Measurements from ENCODE around the gene MLIP.

MLIP gene

DNA sequence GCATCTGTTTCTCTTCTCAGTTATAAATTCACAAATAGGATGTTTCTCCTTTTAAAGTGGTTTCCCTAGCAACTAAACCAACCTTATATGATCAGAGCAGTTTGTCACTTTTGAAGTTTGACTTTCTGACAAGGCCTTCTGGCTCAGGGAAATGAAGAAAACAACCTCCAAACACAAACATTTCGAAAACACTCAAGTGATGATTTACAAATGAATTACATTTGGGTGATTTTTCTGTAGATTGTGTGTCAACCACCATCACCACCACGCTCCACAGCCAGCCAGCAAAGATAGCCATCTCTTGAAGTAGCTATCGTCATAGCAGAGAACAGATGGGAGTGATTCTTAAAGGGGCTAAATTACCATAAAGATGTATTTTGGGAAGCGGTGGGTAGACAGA lies 16.5 kb upstream of the MLIP start:
- DNase-seq = peak in 1 of 56 donors; percentile 26

DNA sequence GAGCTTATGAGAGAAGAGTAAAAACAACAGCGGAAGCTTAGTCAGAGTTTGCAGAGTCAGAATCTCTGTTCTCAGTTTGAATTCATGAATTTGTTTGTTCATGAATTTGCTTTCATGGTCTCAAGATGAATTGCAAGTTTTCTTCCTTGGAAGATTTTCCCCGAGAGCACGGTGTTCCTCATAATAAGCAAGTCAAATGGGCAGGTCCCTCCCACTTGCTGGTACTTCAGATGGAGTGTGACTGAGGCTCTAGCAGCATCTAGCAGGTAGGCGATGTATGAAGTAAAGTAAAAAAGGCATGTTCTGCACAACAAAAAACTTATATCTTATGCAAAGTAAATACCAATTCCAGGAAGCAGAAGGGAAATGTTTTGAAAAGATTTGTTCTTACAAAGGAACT lies 15.5 kb upstream of the MLIP start:
- peak in 8 of 56 donors; percentile 5 to 52 (median 24) for DNase-seq

- no peak for DNase-seq
Measured at GRCh38 chr6:54096811-54097210, 14.4 kb upstream of the MLIP start.

GRCh38 chr6:54097753-54098152 lies 13.5 kb upstream of the MLIP start:
- DNase-seq = no peak

- DNase-seq = no peak
Measured at GRCh38 chr6:54098450-54099044, 12.7 kb upstream of the MLIP start.

- no peak for DNase-seq
Measured at GRCh38 chr6:54099225-54099624, 12.0 kb upstream of the MLIP start.

DNA sequence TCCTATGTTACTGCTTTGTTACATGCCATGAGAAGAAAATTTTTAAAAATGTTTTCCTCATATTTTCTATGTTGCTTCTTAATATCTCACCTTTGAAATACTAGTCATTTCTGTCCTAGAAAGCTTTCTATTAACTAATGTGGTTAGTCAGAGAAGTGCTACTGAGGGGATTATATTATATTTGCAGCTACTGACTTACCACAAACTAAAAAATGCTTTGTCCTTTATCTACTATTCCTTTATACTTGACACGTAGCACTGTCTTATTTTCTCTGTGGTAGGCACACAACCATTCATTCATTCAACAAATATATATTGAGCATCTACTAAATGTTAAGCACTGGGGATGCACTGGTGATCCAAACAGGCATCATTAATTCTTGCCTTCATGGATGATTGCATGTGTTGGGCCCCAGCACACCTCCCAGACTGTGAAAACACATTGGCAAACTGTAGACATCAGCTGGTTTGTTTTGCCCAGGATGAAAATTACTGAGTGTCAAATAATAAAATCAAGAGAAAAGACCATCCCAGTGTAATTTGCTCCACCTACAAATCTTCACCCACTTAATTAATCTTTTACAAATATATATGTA lies 10.7 kb upstream of the MLIP start:
- no peak for DNase-seq

DNA sequence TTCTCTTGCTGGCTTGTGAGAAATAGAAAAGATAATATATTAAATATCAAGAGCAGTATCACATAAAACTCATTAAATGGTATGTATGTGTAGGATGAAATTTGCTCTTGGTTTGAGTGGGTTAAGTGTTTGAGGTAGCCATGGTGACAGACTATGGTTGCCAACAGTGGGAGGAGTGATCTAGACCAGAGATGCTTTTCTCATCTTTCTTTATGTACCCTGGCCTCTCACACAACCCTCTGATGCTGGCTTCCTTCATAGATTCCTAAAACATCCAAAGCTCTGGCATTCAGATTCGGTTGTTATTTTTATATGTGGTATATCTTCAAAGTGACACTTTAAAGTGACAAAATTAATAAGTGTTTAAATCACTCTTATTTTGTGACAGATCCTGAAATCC lies 9.0 kb upstream of the MLIP start:
- DNase-seq = peak in 1 of 56 donors; percentile 18

GRCh38 chr6:54103497-54103896 lies 7.7 kb upstream of the MLIP start:
- no peak for DNase-seq

DNA sequence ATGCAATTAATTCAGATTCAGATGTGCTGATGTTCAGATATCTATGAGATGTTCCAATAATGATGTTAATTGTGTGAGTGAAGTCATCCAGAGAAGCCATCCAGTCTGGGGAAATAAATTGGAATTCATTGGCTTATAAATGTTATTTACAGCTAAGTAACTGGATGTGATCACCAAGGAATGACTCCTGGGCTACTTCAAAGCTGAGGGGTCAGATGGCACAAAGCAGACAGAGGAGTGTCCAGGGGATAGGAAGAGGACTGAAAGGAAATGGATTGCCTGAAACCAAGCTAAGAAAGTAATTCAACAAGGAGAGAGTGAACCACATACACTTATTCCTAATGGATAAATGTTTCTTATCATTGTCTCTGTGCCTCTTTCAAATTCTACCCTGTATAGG lies 4.5 kb upstream of the MLIP start:
- DNase-seq = no peak

DNA sequence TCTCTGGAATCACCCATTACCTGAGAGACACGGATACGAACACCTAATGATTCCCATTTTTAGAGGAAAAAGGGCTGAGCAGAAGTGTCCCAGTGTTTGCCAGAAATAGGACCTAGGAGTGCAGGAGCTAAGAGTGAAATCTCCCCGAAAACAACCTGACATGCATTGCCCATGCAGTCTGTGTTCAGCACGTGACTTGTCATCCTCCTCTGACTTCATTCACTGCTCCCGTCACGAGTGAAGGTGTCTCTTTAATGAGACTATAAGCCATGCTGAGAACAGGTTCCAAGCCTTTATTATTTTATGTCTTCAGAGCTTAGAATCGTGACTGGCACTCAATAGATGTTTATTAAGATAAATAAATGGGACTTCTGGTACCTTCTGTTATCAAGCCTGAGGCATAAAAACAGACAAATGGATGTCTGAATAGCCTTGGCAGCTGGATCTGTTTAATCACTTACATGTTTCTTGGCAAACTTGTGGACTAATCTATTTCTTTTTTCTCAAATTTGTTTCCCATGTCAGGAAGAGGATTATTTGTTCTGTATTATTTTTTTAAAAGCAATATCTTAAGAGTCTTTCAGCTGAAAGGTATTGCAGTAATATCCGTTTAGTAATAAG lies 3.7 kb upstream of the MLIP start:
- no peak for DNase-seq

GRCh38 chr6:54108271-54108670 lies 3.0 kb upstream of the MLIP start:
- no peak for DNase-seq

GRCh38 chr6:54109586-54109985 lies 1.7 kb upstream of the MLIP start:
- no peak for DNase-seq

- no peak for DNase-seq
Measured at GRCh38 chr6:54112151-54112650, 958 bp downstream of the MLIP start.

- DNase-seq = no peak
Measured at GRCh38 chr6:54114991-54115390, 3.7 kb downstream of the MLIP start.

- no peak for DNase-seq
Measured at GRCh38 chr6:54115966-54116365, 4.7 kb downstream of the MLIP start.

DNA sequence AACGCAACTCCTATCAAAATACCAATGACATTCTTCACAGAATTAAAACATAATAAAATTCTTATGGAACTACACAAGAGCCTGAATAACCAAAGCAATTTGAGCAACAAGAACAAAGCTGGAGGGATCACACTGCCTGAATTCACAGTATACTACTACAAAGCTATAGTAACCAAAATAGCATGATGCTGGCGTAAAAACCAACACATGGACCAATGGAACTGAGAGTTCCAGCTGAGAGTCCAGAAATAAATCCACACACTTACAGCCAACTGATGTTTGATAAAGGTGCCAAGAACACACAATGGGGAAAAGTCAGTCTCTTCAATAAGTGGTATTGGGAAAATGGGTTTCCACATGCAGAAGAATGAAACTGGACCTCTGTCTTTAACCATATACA lies 6.9 kb downstream of the MLIP start:
- no peak for DNase-seq

DNA sequence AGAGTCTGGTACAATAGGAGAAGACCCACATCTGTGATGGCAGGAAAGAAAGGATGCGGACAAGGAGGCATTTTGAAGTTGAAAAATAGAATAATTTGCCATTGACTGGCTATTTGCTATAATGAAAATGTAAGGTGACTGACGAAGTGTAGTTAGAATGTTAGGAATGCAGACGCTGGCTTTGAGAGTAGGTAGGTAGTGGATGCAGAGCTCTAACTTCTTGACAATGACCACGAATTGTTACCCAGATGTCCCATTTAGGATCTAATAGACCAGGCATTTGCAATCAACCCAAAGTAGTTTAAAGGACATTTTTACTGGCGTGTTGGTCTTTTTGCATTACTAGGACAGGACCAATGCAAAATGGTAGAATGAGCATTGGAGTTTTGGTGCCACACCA lies 14.2 kb downstream of the MLIP start:
- no peak for DNase-seq

GRCh38 chr6:54130179-54130578 lies 18.9 kb downstream of the MLIP start:
- no peak for DNase-seq

DNA sequence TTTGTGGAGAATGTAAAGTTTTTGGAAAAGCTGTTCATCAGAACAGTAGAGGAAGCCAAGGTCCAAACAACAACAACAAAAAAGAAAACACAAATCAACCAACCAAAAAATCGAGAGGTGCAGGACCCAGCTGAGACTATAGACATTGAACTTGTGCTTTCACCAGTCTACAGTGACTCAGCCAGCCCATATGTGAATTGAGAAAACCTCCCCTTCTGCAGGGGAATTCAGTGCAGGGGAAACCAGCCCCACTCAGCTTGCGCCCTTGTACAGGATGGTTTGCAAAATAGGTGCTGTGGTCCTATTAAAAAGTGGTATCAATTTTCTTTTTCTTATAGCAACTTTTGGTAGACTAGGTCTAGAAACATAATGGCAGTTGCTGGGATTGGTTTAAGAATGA lies 21.3 kb downstream of the MLIP start:
- DNase-seq = no peak

DNA sequence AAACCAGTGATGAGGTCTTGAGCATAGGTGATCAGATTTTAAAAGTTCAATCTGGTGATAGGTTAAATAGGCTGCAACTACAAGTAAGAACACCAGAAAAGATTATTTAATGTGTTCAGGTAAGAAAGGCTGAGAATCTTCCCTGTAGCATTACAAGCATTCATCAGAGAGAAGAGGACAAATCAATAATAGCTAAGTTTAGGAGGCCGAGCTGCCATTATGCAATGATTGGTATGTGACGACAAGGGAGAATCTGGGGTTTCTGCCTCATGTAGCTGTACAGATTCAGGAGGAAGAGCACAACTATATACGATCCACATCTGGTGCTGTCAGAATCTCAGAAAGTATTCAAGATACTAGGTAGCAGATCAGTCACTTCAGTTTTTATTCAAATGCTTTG lies 21.9 kb downstream of the MLIP start:
- DNase-seq = no peak

GRCh38 chr6:54134935-54135334 lies 23.7 kb downstream of the MLIP start:
- DNase-seq = no peak

All from amygdala (tissue), 56 donors.